IPS DF 4.7 (cell line): ENCODE results near the gene USP10.

Source experiments
- DNase-seq: peaks from one replicate; pipeline ENCODE4 v3.0.0-alpha.2; 2013; ENCODE audit warnings: low spot score; ENCODE audit errors: extremely low read depth

The USP10 gene

DNA sequence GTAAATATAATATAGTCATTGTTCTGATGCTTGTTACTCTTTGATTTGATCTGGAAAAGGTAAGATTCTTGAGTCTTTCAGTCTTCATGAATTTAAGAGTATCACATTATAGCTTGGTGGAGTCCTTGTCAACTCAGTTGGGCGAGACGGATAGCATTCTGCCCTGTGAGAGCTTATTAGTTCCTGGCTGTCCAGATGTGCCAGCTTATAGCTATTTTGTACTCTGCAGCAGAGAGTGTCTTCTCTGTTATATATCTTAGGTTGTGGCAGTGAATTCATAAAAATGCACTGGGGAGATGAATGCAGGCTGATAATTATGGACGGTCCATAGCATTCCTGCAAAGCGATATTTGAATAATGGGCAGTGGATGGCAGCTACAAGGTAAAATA, 69.0 kb downstream of the USP10 start:
- DNase-seq, result no peak

DNA sequence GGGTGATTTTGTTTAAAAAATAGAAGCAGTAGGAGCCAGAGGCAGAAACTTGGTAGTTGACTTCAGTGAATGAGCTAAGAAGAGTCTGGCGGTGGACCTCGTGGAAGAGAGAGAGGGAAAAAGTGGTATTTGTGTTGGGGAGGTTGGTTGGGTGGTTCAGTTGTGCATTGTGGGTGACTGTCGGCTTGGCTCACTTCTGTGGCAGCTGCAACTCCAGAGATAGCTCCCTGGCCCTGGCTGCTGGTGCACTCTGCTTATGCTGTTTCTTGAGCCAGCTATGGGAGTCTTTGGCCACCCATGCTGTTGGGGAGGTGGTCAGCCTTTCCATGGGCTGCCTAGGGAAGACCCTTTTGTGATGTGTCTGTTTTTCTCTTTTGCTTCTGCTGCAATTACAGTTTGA, 69.6 kb downstream of the USP10 start:
- DNase-seq, result no peak

DNA sequence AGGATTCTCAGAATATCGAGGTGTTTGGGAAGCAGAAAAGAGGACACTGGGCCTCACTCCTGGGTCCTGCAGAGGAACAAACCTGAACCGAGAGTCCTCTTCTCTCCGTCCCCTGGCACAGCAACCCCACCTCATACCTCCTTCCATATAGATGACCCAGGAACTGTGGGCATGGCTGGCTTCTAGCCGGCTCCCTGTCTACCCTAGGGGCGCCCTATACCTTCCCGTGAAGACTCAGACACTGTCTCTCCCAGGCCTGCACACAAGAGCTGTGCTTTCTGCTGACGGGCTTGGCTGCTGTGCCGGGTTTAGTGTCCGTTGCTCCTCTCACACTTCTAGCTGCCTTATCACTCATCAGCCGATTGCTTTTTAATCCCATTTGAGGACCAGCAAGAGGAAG, 73.5 kb downstream of the USP10 start:
- DNase-seq, result no peak

DNA sequence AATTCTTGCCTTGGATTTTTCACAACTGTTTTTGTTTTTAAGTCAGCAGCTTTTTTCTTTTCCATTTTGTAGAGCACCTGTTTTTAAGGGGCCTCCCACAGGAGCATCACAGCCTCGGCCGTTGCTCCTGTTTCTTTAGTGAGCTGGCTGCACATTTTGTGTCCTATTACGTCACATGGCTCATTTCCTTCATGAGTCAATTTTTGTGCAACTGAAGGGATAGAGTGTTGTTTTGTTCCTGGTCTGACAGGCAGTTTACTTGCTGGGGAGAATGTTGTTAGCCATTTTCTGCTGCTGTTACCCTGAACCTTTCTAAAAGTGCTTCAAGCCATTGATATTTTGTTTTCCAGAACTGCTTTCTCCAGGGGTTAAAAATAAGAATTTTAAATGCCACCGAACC, 75.0 kb downstream of the USP10 start:
- no peak for DNase-seq

DNA sequence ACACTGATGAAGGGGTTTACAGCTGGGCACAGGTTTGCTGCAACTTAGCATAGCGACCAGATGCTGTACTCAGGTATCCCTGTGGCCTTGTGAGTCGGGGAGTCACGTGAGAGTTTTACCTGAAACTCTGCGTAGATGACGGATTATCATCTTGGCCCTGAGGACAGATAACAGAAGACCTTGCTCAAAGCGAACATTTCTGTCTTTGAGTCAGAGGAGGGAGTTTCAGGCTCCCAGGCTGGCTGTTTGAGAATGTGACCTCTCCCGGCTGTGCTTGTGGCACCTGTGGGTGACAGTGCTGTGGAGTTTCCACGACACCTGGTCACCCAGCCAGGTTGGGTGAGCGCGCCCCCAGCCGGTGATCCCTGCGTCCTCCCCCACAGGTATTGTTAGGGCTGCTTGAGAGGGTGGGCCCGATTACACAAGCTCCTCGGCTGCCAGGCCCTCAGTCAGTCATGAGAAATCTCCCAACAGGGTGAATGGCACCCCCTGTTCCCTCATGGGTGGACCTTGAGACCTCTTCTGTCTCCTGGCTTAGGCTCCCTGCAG, 75.5 kb downstream of the USP10 start:
- DNase-seq, result no peak

DNA sequence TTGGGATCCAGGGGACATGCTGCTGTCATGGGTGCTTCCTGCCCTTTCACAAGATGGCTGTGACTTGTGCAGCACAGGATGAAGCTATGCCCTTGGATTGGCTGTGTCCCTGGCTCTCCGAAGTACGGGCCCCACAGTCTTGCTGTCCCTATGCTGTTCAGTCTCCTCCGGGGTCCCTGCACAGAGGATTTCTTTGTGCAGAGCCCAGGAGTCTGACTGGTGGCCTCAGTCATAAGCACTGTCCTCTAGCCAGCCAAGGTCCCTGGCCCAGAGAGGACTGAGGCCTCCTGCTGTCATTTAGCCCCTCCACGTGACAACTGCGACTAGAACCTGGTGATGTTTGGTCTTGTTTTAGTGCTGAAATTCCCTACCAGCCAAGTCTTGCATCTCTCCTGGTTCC, 77.6 kb downstream of the USP10 start:
- no peak for DNase-seq

GRCh38 chr16:84778720-84779119, 78.9 kb downstream of the USP10 start:
- DNase-seq, result no peak

DNA sequence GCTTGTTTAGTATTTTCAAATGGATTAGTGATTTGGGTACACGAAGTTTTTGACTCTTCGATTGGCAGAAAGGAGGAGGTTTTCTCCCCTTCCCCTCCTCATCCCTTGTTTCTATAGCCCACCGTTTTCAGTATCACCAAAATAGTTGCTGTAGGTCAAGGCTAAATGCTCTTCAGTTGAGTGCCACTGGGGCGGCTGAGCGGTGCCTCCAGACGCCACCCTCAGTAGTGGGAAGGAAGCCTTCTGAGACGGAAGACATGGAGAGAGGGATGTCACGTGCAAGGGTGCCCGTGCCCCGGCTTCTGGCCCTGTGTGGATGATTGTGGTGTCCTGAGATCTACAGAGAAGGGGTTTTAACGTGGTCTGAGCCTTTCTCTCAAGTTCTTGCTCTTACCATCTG, 80.3 kb downstream of the USP10 start:
- DNase-seq, result no peak

DNA sequence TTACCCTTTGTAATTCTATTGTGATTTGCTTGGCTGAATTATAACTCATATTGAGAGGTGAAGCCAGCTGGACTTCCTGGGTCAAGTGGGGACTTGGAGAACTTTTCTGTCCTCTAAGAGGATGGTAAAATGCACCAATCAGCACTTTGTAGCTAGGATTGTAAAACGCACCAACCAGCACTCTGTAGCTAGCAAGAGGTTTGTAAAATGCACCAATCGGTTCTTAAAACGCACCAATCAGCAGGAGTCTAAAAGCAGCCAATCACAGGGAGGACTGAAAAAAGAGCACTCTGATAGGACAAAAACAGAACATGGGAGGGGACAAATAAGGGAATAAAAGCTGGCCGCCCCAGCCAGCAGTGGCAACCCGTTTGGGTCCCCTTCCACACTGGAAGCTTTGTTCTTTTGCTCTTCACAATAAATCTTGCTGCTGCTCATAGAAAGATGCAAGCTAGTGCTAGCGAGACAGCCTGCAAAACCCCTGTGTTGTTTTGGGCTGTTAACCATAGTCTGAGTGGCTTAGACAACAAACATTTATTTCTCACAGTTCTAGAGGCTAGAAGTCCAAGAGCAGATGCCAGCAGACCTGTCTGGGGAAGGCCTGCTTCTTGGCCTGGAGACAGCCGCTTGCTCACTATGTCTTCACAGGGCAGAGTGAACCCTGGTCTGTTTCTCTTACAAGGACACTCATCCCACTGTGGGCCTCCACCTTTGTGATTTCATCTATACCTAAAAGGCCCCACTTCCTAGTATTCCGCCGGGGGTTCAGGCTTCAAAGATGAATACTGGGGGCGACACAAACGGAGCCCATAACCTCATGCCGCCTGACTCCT, 81.0 kb downstream of the USP10 start:
- DNase-seq, result no peak

GRCh38 chr16:84782846-84783245, 83.0 kb downstream of the USP10 start:
- DNase-seq, result no peak

- no peak for DNase-seq
Measured at GRCh38 chr16:84785843-84786581, 86.2 kb downstream of the USP10 start.

DNA sequence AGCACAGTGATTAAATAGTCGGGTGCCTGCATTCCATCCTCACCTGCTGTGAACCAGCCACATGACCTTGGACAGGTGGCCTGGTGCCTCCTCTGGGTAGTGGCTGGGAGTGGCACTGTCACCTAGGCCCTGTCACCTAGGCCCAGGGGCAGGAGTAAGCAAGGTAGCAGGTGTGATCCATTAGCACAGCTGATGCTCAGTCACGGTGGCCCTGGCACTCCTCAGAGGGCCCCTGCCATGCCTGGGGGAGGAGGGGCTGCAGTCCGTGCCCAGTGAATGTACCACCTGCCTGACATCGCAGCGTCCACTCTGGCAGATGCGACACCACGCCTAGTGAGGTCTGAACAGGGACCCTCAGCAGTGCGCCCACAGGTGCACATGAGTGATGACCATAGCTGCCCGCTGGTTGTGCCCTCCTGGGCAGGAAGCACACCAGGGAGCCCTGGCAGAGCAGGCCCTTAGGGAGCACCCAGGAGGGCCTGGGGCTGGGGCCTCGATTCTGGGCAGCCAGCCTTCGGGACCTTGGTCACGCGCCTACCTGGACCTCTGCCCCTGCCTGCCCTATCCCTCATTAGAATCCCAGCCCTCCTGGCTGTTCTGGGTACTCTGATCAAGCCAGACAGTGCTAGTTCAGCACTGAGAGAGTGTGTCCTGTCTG, 86.9 kb downstream of the USP10 start:
- no peak for DNase-seq

GRCh38 chr16:84787263-84787622, 87.4 kb downstream of the USP10 start:
- no peak for DNase-seq

- DNase-seq, result no peak
Measured at GRCh38 chr16:84788920-84789391, 89.2 kb downstream of the USP10 start.

DNA sequence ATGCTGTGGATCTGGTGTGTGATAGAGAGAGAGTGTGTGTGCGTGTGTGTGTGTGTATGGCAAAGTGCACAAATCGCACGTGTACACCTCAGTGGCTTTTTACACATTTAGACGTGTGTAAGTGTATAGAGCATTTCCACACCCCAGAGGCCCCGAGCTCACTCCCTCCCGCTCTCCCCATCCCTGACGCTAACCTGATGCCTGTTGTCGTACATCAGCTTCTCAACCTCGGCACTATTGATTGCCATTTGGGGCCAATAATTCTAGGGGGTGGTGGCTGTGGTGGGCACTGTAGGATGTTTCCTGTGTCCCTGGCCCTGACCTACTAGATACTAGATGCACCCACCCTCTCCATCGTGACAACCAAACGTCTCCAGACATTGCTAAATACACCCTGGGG, 89.6 kb downstream of the USP10 start:
- DNase-seq, result no peak

- DNase-seq, result no peak
Measured at GRCh38 chr16:84790301-84790700, 90.5 kb downstream of the USP10 start.

DNA sequence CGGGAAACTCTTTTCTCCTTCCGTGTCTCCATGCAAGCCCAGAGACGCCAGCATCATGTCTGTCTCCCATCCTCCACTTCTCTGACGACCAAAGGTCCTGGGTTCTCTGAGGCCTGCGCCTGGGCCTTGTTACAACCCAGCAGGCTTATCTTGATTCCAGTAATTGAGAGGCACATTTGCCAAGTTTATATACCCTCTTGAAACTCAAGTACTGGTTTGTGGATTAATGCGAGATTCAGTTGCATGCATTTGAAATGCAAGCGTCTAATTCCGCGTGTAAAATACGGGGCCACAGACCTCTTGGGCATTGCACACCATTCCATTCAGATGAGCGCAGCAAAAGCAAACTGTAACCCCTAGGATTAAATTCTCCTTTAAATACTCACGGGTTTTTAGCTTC, 91.3 kb downstream of the USP10 start:
- DNase-seq, result no peak

DNA sequence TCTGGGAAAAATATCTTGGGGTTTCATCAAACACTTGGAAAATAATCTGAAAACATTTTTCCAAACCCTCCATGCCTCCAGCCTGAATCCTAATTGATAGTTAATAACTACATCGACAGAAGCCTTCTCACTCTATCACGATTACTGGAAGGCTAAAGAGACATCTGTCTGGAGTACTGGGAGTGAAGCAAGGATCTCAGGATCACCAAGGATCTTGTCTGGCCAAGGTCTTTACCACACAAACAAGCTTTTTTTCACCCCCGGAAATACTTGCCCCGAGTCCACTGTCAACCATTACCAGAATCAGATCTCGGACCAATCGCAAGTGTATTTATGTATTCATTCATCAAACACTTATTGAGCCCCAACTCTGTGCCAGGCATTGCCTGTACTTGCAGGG, 91.7 kb downstream of the USP10 start:
- DNase-seq, result no peak

- DNase-seq, result no peak
Measured at GRCh38 chr16:84794186-84794585, 94.4 kb downstream of the USP10 start.

- no peak for DNase-seq
Measured at GRCh38 chr16:84794626-84795025, 94.8 kb downstream of the USP10 start.

DNA sequence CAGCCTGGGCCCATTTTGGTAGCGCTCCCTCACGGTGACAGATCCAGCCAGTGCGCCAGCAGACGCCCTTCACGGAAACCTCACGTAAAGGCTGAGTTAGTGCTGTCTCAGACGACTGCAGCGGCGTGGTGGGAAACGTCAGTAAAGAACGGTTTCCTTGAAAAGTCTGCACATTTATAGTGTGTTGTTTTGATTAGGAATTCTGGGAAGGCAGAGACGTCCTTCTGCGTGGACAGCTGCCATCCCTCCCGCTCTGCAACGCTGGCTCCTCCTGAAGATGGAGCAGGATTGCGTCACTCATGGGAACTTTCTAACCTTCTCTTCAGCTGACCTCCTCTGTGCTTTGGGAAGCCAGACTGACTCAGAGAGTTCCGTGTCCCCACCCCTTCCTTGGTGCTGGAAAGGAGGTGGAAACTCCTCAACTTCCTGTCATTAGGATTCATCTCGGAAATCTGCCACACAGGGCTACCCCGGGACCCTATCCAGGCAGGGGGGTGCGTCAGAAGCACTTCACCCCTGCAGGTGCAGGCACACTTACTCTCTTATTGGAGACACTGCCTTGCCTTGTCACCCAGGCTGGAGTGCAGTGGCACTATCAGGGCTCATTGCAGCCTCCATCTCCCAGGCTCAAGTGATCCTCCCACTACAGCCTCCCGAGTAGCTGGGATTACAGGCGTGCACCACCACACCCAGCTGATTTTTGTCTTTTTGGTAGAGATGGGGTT, 95.7 kb downstream of the USP10 start:
- no peak for DNase-seq
